Inflammatory macrophage treated with lipopolysaccharide for 4 hours (primary cell): ENCODE data around the gene IZUMO4.
"Not testable (repeated sequence)": the region's sequence is repeated elsewhere in the genome, so short reads cannot be mapped to it uniquely, and the experiment has no call there.

ENCODE experiments used
- DNase-seq: peaks from one replicate; pipeline ENCODE4 v3.0.0-alpha.2; 2020

Gene IZUMO4

DNA sequence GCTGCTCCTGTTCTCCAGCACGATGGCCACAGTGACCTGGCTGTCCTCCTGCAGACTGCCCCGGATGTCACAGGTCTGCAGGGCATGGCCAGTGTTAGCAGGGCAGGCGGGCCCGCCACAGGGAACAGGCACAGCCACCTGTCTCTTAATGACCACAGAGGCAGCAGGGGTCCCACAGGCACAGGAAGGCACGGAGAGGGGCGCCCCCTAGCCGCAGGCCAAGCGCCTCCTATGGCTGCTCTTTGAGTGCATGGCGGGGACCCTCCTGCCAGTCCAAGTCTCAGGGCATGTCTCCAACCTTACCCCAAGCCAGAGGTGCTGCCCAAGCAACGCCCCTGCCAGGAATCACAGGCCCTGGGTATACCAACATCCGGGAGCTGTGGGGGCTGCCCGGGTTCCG lies 14.1 kb downstream of the IZUMO4 start:
- DNase-seq, result no peak

DNA sequence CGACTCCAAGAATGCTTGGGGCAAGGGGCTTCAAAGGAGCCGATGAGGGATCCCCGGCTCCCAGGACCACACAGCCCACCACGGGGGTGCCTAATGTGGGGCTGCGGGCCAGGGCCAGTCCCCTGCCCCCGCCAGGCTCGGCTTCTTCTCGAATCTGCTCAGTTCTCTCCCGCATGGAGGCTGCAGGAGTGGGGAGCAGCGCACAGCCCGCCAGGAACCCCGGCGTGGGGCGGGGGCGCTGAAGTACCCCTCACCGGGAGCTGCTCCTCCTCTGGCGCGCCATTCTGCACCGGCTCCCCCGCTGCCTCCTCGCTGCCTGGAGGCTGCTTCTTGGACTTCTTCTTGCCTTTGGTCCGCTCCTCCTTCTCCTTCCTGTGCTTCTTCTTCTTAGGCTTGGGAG lies 14.7 kb downstream of the IZUMO4 start:
- DNase-seq, result no peak

DNA sequence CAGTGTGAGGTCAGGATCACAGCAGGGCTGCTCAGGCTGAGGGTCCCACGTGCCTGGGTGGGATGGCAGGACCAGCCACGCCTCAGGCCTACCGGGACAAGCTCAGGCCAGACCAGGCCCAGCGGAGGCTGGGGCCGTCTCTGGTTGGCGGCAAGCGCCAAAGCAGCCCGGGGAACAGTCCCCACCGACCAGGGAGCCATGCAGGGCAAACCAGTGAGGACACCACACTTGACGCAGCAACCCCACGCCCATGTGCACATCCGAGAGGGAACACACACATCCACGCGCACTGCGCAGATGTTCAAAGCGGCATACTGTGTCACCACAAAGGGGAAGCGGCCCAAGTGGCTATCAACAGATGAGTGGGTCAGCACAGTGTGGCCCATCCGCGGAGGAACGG lies 15.2 kb downstream of the IZUMO4 start:
- DNase-seq, result no peak

DNA sequence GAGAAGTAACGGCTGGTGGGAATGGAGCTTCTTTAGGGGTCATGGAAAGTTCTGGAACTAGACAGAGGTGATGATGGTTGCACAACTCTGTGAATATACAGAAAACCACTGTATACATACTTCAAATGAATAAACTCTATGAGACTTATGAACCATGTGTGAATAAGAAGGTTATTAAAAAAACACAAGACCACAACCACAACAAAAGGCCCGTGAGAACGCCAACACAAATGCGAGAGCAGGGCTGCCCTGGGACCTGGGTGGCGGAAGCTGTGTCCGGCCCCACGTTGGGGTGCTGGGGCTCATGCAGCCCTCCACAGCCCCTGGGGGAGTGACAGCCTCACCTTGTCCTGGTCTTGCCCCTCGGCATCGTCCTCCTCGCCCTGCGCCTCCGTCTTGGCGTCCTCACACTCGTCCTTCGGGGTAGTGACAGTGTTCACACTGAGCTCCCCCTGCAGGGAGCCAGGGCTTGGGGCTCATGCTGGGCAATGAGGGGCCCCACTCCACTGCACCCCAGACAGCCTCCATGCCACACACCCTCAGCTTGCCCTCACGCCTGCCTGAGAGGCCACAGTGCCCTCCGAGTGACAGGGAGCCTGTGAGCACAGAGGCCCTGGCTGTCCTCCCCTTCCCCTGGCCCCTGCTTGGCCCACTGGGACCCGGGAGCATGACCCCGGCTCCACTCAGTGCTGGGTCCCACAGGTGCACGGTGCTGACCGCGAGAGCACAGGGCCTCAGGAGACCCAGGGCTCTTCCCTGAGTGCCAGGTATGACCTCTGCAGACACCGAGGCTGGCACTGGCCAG lies 16.0 kb downstream of the IZUMO4 start:
- no peak for DNase-seq

DNA sequence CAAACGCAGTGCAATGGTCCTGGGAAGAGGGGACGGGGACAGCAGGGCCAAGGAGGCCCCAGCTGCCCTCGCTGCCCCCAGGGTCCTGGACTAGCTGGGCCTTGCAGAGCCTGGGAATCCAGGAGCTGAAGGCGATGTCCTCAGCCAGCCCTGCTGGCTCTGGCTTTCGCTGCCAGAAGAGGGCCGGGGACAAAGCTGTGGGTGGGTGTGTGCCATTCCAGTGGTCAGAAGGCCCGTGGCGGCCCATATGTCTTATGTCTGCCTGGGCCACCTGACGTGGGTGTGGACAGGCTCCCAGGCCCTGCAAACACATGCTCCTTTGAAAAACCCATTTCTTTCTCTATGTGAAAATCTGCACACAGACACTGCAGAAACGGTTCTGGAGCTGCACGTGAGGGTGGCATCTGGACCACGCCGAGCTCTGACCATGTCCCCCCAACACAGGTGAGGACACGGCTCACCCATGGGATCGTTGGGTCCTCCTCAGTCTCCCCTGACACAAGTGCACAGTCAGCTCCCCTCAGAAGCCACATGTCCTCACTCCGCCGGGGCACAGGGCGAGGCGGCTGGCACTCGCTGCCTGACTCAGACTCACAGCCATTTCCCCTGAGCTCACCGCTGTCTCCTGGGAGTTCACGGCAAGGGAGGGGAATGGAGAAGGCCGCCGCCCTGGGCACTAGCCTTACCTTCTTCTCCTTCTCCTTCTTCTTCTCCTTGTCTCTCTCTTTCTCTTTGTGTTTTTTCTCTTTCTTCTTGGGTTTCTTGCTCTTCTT lies 16.9 kb downstream of the IZUMO4 start:
- no peak for DNase-seq

DNA sequence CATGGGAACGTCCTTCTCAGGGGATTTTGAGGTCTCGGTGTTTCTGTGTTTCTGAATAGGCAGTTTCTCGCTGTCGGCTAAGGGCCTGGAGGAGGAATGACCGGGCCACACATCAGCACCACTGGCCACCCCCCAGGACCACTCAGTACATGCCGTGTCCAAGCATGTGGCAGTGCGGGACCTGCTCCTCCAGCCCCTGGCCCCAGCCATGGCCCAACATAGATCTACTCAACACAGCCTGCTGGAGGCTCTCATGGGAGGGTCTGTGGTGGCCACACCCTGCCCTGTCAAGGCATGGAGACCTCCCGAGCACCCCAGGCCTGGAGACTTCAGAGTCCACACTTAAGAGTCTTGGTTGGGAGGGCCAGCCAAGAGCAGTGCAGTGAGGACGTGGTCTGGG lies 17.5 kb downstream of the IZUMO4 start:
- DNase-seq, result no peak

DNA sequence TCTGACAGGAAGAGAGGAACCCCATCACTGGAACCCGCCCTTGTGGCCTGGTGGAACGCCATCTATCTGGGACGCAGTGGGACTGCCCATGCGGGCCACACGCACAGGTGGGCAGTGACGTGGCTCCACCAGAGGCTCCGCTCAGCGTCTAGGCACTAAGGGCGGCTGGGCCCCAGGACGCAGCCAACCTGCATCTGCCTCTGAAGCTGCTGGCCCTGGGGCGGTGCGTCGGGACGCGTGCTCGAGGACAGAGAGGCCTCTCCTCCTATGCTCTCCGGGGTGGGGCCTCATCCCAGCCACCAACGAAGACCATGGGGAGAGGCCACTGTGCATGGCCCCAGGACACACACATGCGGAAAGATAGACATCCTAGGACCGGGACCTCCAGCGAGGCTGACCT lies 18.1 kb downstream of the IZUMO4 start:
- no peak for DNase-seq

DNA sequence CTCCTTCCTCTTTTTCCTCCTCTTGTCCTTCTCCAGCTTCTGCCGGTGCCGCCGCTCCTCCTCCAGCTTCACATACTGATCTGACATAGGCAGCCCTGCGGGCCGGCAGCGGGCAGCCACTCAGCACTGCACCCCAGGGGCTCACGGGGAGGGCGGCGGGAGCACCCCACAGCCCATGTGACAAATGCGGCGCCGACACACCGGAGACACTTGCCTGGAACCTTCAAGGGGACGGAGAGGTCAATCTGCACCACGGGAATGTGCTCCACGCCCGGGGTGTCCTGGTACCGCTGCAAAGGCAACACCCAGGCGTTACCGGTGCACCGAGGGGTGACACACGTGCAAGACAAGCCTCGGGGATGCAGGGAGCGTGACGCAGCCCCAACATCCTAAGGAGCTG lies 18.6 kb downstream of the IZUMO4 start:
- DNase-seq, result no peak

DNA sequence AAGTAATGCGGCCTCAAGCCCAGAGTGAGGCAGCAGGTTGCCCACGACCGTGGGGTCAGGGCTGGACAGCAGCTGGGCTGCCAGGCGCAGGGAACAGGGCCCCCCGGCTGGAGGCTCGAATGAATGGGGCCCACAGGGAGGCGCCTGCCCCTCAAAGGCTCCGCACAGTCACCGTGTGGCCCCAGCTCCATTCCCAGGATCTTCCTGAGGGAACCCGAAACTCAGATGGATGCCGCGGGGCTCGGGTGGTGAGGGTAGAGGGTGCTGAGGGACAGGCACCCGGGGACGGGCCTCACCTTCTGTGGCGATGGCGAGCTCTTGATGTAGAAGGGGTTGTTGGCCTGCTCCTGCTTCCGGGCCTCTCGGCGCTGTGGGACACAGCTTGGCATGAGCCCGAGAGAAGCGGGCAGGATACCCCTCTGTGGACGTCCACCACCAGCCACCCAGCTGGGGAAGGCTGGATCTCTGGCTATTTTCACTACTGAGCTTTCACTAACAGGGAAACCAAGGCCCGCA lies 19.3 kb downstream of the IZUMO4 start:
- DNase-seq, result no peak

DNA sequence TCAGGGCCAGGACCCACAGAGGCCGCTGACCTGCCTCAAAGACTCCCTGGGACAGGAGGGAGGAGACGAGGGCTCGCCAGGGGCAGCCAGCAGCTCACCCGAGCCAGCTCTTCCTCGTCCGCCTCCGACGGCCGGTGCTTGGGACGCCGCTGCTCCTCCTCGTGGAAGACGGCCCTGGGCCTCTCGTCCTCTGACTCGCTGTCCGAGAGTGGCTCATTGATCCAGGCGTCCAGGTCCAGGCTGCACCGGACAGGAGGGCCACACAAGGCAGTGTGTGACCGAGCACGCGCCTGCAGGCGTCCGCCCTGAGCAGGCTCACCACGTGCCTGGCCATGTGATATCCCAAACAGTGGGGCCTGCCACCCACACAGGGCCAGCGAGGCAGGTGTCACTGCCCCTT lies 19.8 kb downstream of the IZUMO4 start:
- DNase-seq, result no peak

DNA sequence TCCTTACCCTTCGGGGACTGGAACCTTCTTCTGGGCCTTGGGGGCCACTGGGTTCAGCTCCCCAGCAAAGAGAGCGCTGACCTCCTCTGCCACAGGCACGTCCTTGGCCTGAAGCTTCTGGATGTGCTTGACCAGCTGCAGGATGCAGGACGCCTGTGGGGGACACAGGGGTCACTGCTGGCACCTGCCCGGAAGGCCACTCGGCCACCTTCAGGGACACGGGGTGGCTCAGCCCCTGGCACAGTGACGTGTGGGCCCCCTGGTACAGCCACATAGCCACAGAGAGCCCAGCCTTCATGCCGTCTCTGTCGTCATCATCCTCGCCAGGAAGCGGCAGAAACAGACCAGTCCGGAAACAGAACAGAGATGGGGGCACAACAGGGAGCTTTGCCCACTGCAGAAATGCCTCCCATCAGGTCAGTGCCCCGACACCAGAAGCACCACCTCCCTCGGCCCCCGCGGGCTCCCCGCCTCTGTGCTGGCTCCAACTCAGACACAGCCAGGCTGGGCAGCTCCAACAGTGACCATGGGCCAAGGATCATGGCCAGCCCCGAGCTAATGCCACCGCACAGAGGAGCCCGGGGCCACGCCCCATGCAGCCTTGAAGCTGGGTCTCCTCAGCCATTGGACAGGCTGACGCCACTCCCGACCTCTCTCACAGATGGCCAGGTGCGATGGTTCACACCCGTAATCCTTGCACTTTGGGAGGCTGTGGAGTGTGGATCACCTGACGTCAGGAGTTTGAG lies 20.7 kb downstream of the IZUMO4 start:
- no peak for DNase-seq

DNA sequence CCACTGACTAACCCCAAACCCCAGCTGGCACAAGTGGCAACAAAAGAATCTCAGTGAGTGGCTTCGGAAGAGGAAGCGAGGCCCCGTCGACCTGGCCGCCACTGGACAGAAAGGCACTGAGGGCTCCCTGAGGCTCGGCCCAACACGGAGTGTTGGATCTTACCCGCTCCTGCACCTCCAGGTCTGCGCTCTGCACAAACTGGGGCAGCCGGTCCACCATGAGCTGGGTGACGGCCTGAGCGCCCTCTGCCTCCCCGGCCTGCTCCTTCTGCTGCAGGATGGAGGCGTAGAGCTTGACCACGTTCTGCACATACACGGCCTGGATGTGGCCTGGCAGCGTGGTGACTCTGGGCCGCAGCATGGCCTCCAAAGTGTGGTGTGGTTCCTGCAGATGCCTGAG lies 21.7 kb downstream of the IZUMO4 start:
- DNase-seq, result no peak

DNA sequence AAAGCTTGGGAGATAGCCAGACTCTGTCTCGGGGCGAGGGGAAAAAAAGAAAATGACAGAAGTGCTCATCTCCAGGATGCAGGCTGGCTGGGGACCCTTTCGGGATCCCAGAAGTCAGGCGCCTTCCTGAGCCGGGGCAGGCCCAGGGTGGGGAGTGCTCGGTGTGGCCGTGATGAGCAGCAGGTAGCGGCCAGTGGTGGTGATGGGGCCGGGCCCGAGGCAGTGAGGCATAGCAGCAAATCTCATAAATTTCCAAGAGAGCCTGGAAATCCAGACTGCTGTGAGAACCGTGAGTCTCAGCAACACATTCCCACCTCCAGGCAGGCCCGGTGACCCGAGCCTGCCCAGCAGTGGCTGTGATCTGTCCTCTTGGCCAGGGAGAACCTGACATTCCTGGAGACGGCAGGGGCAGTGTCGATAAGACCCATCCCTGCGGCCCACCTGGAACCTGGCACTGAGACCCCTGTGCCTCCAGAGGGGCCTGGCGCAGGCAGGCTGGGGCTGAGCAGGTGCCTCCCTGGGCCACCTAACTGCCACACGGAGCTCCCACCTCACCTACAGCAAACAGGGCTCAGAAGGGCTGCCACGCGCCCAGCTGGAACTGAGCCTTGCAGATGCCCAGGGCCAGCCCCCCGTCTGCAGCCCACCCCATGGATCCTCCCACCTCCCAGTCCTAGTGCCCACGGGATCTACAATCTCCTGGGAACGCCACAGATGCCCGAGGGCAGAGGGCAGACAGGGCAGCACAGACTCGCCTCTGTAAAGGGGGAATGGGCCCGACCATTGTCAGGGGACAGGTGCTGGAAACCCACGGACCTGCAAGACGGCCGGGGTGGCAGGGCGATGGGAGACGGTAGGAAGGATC lies 23.4 kb downstream of the IZUMO4 start:
- no peak for DNase-seq

DNA sequence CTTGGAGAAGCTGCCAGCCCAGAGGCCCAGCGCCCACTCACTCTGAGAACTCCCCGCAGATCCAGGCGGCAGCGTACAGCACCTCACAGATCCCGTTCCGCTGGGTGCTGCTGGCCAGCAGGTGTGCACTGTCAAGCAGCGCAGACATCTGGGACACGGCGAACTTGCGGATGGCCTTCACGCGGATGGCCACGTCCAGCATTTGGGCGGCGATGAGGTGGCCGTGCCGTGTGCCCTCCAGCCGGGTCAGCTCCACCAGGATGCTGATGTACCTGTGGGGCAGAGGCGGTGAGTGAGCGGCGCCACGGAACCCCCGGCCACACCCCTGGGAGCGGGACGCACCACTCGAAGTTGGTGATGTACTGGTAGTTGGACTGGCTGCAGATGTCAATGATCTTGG lies 24.1 kb downstream of the IZUMO4 start:
- DNase-seq, result no peak

DNA sequence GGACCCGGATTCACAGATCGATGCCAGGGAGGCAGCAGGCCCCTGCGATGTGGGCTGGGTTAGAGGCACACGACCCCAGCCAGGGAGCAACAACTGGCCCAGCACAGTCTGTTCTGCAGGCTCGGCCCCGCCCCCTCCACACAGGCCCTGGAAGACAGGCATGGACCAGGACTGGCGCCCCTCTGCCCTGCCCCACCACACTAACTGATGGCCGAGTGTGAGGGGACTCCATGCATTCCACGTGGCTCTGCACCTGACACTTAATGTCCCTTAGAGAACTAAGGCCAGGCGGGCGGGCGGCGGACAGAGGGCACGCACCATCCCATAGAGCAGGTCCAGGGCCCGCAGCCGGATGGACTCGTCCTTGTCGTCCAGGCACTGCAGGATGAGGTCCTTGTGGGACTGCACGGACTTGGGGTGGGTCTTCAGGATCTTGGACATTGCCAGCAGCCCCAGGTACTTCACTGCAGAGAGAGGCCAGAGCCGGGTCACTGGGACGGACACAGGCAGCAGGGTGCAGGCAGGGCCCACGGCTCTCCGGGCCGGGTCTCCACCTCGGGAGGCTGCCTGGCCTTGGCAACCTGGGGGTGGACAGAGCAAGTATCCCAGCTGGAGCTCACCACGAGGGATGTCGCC lies 24.8 kb downstream of the IZUMO4 start:
- no peak for DNase-seq

DNA sequence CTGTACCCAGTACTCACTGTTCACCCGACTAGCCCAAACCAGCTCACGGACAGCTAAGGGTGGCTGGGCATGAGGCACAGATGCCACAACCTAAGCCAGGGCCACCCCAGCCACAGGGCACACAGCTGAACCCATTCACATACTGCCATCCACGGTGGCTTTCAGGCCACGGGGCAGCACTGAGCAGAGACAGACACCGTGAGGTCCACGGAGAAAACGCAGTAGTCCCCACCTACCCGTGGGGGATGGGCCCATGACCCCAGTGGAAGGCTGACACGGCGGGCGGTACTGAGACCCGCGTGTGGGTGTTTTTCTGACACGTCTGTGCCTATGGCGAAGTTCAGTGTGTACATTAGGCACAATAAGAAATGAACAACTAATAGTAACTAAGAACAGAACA lies 25.5 kb downstream of the IZUMO4 start:
- no peak for DNase-seq

DNA sequence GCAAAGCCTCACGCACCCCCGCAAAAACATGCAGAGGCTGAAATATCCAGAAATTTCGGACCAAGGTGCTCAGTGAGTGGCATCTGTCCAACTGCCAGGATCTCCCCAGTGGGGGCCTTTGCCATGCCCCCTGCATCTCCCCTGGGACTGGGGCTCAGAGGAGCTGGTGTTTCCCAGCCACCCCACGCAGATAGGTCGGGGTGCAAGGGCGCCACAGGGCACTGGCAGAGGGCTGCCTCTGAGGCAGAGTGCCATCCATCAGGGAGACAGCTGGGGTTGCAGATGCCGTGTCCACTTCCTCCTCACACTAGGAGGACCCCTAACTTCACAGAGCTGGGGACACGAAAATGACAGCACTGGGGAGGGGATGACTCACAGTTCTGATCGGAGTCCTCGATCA lies 26.3 kb downstream of the IZUMO4 start:
- no peak for DNase-seq

DNA sequence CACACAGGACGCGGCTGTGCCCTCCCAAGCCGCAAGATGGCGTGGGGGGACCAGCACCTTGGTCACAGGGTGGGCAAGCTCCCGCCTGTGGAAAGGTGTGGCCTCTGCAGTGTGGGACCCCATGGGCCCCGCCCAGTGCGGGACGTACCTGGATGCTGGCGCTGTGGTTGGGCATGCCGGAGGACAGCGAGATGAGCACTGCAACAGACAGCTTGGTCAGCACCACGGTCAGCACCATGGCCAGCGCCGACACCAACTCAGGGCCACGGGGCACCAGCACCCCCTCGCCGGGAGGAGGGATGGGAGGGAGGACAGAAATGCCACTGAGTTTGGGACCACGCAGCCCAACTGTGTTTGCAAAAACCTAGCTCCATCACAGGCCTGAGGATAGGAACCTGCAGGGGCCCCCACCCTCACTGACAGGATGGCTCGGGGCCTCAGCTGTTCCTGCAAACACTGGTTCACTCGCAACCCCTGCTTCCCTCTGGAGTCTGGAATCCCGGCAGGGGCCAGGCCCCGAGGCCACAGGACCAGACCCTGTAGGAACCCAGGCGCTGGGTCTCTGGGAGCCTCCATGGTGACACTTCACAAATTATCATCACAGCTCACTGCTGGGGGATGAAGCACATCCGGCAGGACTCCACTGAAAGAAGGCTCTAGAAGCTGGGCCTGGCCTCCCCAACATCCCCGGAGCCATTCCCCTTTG lies 27.1 kb downstream of the IZUMO4 start:
- DNase-seq, result no peak

DNA sequence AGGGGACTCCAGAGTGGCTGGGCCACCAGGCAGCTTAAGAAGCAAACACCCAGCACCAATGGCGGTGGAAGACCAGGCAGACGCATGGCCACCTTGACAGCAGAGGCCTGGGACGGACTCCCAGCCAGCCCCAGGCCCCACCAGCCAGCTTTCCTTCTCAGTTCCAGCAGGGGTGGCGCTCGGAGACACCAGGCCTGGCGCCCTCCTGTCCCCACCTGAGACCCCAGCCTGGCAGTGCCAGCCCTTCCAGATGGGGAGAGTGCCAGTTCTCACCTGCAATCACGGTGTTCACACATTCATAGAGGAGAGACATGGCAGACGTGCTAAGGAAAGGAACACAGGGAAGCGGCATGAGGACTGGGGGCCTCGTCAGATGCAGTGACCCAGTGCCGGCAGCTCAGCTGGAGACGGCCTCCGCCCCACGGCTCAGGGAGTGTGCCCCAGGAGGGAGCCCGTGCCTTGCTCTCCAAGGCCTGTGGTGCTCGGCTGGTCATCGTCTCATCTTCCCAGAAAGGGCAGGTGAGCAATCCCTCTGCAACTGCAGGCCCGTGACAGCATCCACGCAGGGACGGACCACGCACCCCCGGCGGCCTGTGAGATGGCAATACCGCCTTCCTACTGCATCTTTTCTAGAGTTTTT lies 30.3 kb downstream of the IZUMO4 start:
- DNase-seq, result no peak

DNA sequence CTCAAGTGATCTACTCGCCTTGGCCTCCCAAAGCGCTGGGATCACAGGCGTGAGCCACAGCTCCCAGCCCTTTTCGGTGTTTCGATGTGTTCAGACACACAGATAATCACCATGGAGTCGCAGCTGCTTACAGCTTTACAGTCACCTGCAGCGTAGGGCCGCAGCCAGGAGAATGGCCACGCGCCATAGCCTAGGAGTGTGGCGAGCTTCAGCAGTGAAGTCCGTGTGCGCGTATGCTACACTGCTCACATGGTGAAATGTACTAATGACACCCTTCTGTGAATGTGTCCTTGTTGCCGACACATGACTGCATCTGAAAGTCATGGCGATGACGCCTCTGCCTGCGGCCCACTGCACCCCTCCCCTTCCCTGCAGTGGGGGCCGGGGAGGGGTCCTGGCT lies 31.0 kb downstream of the IZUMO4 start:
- no peak for DNase-seq

DNA sequence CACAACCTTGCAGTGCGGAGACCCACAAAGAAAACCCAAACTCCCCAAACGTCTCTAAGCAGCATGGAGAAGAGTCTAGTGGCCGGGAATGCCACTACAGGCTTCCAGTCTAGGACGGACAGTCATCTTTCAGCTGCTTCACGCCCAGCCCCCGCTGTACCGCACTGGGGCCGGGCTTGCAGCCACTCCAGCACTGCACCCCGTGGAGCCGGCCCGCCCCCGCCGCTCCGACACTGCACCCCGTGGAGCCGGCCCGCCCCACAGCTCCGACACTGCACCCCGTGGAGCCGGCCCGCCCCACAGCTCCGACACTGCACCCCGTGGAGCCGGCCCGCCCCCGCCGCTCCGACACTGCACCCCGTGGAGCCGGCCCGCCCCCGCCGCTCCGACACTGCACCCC lies 31.5 kb downstream of the IZUMO4 start:
- DNase-seq, result not testable (repeated sequence)
